NCI-H510A (cell line): ENCODE results near the gene EXOC8.

Source experiments
- DNase-seq: peaks from one replicate; lab custom pipeline; 2025; lab: John Stamatoyannopoulos, UW

Gene EXOC8

DNA sequence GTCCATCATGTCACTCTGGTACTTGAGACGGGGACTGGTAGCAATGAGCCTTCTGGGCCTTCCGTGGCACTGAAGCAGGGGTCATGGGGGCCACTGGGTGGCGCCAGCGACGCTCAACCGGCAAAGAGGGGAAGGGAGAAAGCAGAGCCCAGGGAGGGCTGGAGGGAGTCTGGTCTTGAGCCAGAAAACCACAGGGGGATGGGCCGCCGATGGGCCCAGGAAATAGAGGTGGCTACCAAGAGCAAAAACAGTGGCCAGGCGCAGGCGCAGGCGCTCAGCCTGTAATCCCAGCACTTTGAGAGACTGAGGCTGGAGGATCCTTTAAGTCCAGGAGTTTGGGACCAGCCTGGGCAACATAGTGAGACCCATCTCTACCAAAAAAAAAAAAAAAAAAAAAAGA lies 21.8 kb downstream of the EXOC8 start:
- no peak for DNase-seq

GRCh38 chr1:231313661-231314060 lies 24.0 kb downstream of the EXOC8 start:
- no peak for DNase-seq

GRCh38 chr1:231312432-231312788 lies 25.2 kb downstream of the EXOC8 start:
- DNase-seq: no peak

DNA sequence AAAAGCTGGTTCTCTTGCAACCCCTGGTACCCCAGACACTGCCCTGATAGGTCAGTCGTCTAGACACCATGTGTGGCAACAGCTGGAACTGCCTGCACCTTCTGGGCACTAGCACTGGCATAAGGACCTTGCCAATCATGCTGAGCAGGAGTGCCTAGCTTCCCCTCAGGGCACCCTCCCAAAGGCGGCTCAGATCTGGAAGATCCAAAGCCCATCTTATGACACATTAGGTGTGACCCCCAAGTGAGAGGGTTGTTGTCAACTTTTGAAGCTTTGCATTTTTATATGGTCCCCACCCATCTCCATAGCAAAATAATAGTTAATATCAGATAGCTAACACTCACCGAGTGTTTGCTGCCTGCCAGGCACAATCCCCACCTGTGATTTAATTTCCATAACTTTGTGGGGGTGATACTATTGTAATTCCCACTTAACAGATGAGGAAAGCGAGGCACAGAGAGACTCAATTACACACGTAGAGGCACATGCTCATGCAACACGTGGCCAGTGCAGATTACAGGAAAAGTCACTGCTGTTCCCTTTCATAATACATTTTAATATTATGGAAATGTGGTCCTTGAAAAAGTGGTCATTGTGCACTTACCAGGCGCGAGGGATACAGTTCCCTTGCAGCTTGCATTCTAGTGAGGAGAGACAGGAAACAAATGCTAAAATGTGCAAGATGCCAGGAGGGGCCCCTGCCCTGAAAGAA lies 25.8 kb downstream of the EXOC8 start:
- DNase-seq: no peak

- no peak for DNase-seq
These were observed 27.2 kb downstream of the EXOC8 start for GRCh38 chr1:231310391-231310934.

GRCh38 chr1:231301990-231302389 lies 35.7 kb downstream of the EXOC8 start:
- no peak for DNase-seq

DNA sequence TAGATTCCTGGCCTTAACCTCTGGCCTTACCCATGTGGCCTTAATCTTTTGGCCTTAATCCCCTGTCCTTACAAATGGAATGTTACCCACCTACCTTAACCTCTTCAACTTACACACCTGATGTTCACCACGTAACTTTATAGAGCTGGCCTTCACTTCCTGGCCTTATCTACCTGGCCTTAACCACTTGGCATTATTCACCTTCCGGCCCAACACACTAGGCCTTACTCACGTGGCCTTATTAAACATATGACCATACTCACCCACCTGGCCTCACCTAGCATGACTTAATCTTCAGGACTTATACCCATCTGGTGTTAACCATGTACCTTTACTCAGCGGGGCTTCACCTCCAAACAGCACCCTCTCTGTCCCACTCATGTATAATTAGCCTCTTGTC lies 41.7 kb downstream of the EXOC8 start:
- DNase-seq: no peak

- no peak for DNase-seq
These were observed 51.0 kb downstream of the EXOC8 start for GRCh38 chr1:231286603-231287002.

DNA sequence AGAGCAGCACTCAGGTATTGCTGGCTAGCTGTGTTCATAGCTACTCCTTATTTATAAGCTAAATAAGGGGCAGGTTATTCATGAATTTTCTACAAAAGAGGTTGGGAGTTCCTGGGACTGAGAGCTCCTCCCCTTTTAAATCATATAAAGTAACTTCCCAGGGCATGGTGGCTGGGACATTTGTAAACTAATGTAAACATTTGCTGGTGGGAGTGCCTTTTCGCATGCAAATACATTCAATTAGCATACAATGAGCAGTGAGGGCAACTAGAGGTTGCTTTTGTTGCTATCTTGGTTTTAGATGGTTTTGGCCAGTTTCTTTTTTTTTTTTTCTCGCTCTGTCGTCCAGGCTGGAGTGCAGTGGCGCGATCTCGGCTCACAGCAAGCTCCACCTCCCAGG lies 53.2 kb downstream of the EXOC8 start:
- DNase-seq: no peak
